HepG2 (cell line): ENCODE results near the gene ACTL7B.

ENCODE experiments used
- REPIN1 ChIP-seq: sonication (generic); formaldehyde crosslinking; IDR thresholded peaks from 2 replicates; pipeline ENCODE4 v1.8.0; 2022; ENCODE audit warnings: missing genetic modification reagents, low read depth, mild to moderate bottlenecking, borderline replicate concordance
- ZBTB21 ChIP-seq: sonication (generic); formaldehyde crosslinking; IDR thresholded peaks from 2 replicates; pipeline ENCODE4 v1.4.0; 2020; ENCODE audit warnings: missing genetic modification reagents
- ZNF24 ChIP-seq: fragments of 450-650 bp; IDR thresholded peaks from 2 replicates; pipeline ENCODE4 v1.6.1; 2017; ENCODE audit warnings: antibody characterized with exemption, mild to moderate bottlenecking
- ZNF570 ChIP-seq: sonication (generic); formaldehyde crosslinking; IDR thresholded peaks from 2 replicates; pipeline ENCODE4 v1.4.0; 2020; ENCODE audit warnings: mild to moderate bottlenecking, missing genetic modification reagents, borderline replicate concordance
- ZNF577 ChIP-seq: sonication (generic); formaldehyde crosslinking; IDR thresholded peaks from 2 replicates; pipeline ENCODE4 v1.4.0; 2020; ENCODE audit warnings: mild to moderate bottlenecking, low read depth, missing genetic modification reagents, borderline replicate concordance

DNA sequence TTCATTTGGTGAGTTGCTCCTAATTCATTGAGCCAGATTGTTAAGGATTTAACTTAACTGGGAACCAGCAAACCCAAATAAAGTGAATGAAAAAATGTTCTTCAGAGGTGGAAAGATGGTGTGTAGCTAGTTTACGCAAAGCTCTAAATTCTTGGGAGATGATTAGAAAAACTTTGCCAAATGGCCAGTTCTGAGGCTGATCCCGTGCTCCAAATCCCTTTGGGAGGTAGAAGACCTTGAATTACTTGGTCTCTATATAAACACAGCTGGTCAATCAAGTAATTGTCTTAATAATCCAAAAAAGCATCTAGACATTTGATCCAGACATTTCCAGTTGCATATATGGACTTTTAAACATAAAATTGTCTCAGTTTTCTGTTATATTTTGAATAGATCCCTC is 11.4 kb downstream of the ACTL7B start:
- no peak for TF ChIP-seq ZNF570 (CRISPR knock-in tag)
- no peak for TF ChIP-seq REPIN1
- TF ChIP-seq ZNF577 (CRISPR knock-in tag): no peak
- TF ChIP-seq ZBTB21 (CRISPR knock-in tag): no peak
- TF ChIP-seq ZNF24: no peak
